Activated CD4-positive, alpha-beta T cell treated with anti-CD3 and anti-CD28 coated beads, Interleukin-2, amount 50 U/mL, for 16 hours (primary cell): ENCODE measurements around the gene ENTR1.

Experiments
- DNase-seq: peaks from one replicate; pipeline ENCODE4 v3.0.0-alpha.2; 2020

The ENTR1 gene

GRCh38 chr9:136395345-136396218 is 14.8 kb downstream of the ENTR1 start:
- no peak for DNase-seq

GRCh38 chr9:136395020-136395340 is 15.4 kb downstream of the ENTR1 start:
- DNase-seq = no peak

GRCh38 chr9:136394312-136395019 is 15.9 kb downstream of the ENTR1 start:
- no peak for DNase-seq

GRCh38 chr9:136393531-136393930 is 16.9 kb downstream of the ENTR1 start:
- no peak for DNase-seq

GRCh38 chr9:136392538-136393449 is 17.6 kb downstream of the ENTR1 start:
- DNase-seq = no peak

GRCh38 chr9:136391737-136392537 is 18.5 kb downstream of the ENTR1 start:
- no peak for DNase-seq

GRCh38 chr9:136389396-136389795 is 21.0 kb downstream of the ENTR1 start:
- no peak for DNase-seq

GRCh38 chr9:136387217-136387616 is 23.2 kb downstream of the ENTR1 start:
- no peak for DNase-seq

GRCh38 chr9:136386018-136386417 is 24.4 kb downstream of the ENTR1 start:
- DNase-seq = peak; percentile 32

- DNase-seq = no peak
These were observed 25.4 kb downstream of the ENTR1 start for GRCh38 chr9:136385015-136385414.

- no peak for DNase-seq
These were observed 27.0 kb downstream of the ENTR1 start for GRCh38 chr9:136383436-136383835.

- DNase-seq = no peak
These were observed 28.4 kb downstream of the ENTR1 start for GRCh38 chr9:136381966-136382513.

GRCh38 chr9:136381311-136381710 is 29.1 kb downstream of the ENTR1 start:
- no peak for DNase-seq

GRCh38 chr9:136380381-136380780 is 30.0 kb downstream of the ENTR1 start:
- DNase-seq = no peak

GRCh38 chr9:136379891-136380290 is 30.5 kb downstream of the ENTR1 start:
- no peak for DNase-seq

GRCh38 chr9:136379401-136379800 is 31.0 kb downstream of the ENTR1 start:
- no peak for DNase-seq

GRCh38 chr9:136379003-136379287 is 31.5 kb downstream of the ENTR1 start:
- no peak for DNase-seq

- DNase-seq = no peak
These were observed 32.0 kb downstream of the ENTR1 start for GRCh38 chr9:136378170-136379002.

GRCh38 chr9:136377341-136378169 is 32.9 kb downstream of the ENTR1 start:
- DNase-seq = no peak

GRCh38 chr9:136376457-136376856 is 34.0 kb downstream of the ENTR1 start:
- no peak for DNase-seq
